Germinal center (tissue), 1 donor: ENCODE data around the gene DCP2.
"Not testable (repeated sequence)": the region's sequence is repeated elsewhere in the genome, so short reads cannot be mapped to it uniquely, and the experiment has no call there.

Experiments
- DNase-seq: peaks from one replicate; pipeline ENCODE4 v3.0.0; 2012; ENCODE audit warnings: mixed read lengths, low spot score

Gene DCP2

GRCh38 chr5:112976432-112977309 lies at the start of gene DCP2:
Gene DCP2 (plus strand): TSS chr5:112976798. CDS start chr5:112976934, 136 bp downstream.
- DNase-seq = peak; percentile 99

- no peak for DNase-seq
Observed at GRCh38 chr5:112929336-112930081, 47.1 kb upstream of the DCP2 start.

GRCh38 chr5:112930082-112930344 lies 46.6 kb upstream of the DCP2 start:
- DNase-seq = peak; percentile 30

- no peak for DNase-seq
Observed at GRCh38 chr5:112931473-112931872, 45.1 kb upstream of the DCP2 start.

- no peak for DNase-seq
Observed at GRCh38 chr5:112933105-112933504, 43.5 kb upstream of the DCP2 start.

- DNase-seq = no peak
Observed at GRCh38 chr5:112933651-112934365, 42.8 kb upstream of the DCP2 start.

DNA sequence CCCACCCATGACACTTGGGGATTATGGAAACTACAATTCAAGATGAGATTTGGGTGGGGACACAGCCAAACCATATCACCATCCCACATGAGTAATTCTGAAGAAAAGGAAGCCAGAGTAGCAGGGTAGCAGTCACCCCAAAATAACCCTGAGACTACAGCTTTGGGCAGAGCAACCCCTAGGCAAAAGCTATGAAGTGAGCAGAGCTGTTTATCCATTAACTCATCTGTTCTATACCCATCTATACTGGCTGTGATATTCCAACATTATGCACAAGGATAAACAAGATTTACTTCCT lies 42.3 kb upstream of the DCP2 start:
- no peak for DNase-seq

- no peak for DNase-seq
Observed at GRCh38 chr5:112935675-112936074, 40.9 kb upstream of the DCP2 start.

- no peak for DNase-seq
Observed at GRCh38 chr5:112938286-112938685, 38.3 kb upstream of the DCP2 start.

DNA sequence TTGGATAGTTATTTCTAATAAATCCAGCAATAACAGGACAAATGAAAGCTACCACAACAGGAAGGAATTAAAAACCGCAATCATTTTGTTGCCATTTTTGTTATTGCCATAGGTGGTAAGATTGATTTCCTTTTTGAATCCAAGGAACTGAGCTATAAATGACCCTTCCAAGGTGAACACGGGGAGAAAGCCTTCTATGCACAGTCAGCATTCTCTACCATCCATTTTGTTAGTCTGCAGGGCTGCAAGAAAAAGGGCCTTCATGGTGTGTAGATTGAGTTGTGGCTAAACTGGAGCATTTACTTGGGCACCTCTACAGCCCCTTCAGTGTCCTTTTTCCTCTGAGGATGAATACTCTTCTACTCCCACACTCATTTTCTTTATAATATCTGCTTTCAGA lies 35.9 kb upstream of the DCP2 start:
- no peak for DNase-seq

DNA sequence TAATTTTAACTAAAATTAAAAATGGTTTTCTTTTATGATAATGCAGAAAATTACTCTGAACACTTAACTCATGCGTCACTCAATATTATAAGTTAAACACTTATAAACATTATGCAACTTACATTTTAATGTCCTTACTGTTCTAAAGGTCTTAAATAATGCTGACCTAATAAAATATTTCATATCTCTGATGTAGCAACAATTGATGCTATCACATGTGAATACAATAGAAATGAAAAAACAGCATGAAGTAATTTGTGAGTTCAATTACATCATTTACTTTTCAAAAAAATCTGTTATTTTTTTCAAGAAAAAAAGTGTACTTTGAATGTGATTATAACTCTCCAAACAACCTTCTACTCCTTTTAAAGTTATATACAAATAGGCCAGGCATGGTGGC lies 28.1 kb upstream of the DCP2 start:
- no peak for DNase-seq

- DNase-seq = no peak
Observed at GRCh38 chr5:112951124-112951702, 25.4 kb upstream of the DCP2 start.

DNA sequence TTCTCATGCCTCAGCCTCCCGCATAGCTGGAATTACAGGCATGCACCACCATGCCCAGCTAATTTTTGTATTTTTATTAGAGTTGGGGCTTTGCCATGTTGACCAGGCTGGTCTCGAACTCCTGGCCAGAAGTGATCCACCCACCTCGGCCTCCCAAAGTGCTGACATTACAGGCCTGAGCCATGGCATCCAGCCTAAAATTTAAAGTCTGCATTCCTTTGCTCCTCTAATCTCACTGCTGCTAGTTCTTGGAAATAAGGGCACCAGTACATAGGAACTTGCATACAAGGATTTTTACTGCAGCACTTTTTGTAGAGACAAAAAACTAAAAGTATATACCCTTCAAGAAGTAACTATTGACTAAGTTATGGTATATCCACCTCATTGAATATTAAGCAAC lies 20.0 kb upstream of the DCP2 start:
- no peak for DNase-seq

DNA sequence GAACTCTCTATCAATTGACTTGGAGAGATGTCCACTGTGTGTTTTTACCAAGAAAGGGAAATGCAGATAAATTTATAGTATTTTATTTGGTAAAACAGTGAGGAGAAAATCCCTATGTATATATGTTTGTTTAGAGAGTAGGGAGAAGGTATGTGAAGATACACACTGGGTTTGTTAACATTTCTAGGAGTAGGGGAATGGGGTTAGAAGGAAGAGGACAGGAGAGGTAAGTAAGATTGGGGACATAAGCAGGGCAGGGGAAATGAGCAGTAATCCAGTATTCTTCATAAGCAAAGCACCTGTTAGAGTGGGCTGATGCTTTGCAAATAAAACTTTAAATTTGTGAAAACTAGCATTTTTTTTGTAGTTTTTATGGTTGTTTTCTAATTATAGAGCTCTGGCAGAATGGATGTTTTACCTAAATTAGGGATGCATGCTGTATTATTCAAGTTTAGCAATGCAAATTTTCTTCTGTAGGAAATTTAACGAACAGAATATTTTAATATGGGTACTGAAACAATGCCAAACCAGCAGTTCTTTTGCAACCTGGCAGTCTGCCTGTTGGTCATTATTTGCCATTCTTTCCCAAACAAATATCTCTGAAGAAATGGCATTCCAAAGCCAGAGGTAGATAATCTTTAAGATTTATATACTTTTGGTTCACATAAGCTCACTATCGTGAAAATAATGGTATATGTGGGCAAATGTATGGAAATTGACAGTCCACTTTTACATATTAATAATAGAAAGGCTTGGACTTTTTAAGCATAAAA lies 19.4 kb upstream of the DCP2 start:
- DNase-seq = no peak

GRCh38 chr5:112958093-112959088 lies 18.2 kb upstream of the DCP2 start:
- peak; percentile 19 for DNase-seq

DNA sequence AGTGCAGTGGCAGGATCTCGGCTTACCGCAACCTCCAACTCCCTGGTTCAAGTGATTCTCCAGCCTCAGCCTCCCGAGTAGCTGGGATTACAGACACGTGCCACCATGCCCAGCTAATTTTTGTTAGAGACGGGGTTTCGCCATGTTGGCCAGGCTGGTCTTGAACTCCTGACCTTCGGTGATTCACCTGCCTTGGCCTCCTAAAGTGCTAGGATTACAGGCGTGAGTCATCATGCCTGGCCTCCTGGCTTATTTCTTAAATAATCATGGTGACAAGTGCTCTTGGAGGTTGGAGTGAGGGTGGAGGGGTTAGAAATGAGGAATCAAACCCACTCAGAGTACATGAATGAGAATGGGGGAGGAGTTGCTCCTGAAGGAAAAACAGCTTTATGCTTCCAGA lies 16.7 kb upstream of the DCP2 start:
- DNase-seq = not testable (repeated sequence)

- DNase-seq = no peak
Observed at GRCh38 chr5:112960315-112960714, 16.3 kb upstream of the DCP2 start.

DNA sequence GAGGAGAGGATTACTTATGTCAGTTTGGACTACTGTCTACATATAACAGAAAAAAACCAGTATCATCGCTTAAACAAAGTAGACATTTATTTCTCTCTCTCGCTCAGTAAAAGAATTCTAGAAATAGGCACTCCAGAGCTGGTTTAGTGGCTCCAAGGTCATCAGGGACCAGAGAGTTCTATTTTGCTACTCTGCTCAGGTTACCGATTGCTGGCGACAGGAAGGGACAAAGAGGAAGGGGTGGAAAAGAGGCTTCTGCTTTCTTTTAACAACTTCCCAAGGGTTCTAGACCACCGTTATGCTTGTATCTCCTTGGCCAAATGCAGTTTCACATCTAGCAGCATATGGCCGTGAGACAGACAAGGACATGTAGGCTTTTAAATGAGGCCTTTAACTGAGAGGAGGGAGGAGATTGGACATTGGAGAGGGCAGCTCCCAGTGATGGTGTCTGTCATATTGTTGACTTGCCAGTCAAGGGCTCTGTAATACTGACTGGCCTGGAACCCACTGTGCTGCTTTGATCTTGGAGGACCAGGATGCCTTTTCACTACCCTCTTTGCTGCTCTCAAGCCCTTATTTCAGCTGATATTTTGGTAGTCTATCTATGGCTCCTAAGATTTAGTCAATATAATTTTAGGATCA lies 15.6 kb upstream of the DCP2 start:
- no peak for DNase-seq

DNA sequence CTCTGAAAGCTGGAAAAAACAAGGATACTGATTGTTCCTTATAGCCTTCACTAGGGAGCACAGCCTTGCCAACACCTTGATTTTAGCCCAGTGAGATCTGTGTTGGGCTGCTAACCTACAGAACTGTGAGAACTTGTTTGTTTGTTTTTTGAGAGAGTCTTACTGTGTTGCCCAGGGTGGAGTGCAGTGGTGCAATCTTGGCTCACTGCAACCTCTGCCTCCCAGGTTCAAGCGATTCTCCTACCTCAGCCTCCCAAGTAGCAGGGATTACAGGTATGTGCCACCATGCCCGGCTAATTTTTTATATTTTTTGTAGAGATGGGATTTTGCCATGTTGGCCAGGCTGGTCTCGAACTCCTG lies 13.2 kb upstream of the DCP2 start:
- not testable (repeated sequence) for DNase-seq

DNA sequence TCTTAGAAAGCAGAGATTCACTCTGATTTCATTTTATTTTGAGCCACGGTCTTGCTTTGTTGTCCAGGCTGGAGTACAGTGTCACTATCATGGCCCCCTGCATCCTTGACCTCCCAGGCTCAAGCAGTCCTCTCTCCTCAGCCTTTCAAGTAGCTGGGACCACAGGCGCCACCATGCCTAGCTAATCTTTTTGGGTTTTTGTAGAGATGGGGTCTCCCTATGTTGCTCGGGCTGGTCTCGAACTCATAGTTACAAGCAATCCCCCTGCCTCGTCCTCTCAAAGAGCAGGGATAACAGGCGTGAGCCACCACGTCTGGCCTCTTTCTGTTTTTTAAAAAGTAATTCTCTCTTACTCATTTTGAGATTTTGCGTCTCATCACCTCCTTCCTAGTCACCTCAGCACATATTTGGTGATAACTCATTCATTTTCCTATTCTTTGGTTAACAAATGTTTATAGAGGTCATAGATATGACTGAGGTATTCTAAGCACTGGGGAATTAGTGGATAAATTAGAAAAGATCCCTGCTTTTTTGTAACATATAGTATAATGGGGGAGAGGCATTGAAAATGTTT lies 10.8 kb upstream of the DCP2 start:
- DNase-seq = no peak
